GM18867 (cell line): ENCODE data around the gene TSPAN6.

Source experiments
- ATAC-seq: cut with Tn5 transposase; IDR thresholded peaks from one replicate; pipeline ENCODE4 v1.9.1; 2021; ENCODE audit warnings: mild to moderate bottlenecking, moderate library complexity; ENCODE audit not compliant: unreplicated experiment

Gene TSPAN6

GRCh38 chrX:100648458-100649417 is 12.1 kb upstream of the TSPAN6 start:
- no peak for ATAC-seq

- no peak for ATAC-seq
These were observed 11.1 kb upstream of the TSPAN6 start for GRCh38 chrX:100647739-100648138.

GRCh38 chrX:100647095-100647494 is 10.5 kb upstream of the TSPAN6 start:
- no peak for ATAC-seq

GRCh38 chrX:100645106-100645505 is 8.5 kb upstream of the TSPAN6 start:
- ATAC-seq = no peak

GRCh38 chrX:100643956-100644860 is 7.6 kb upstream of the TSPAN6 start, which contains the start of gene SRPX2:
TSS of gene SRPX2 (plus strand) at chrX:100644199. CDS start at chrX:100646323, 2,124 bp downstream.
- peak; percentile 58 for ATAC-seq

- no peak for ATAC-seq
These were observed 6.6 kb upstream of the TSPAN6 start for GRCh38 chrX:100643212-100643611.

GRCh38 chrX:100642290-100642689 is 5.7 kb upstream of the TSPAN6 start:
- ATAC-seq = no peak

- ATAC-seq = no peak
These were observed 651 bp downstream of the TSPAN6 start for GRCh38 chrX:100635989-100636320.

- ATAC-seq = no peak
These were observed 1.6 kb downstream of the TSPAN6 start for GRCh38 chrX:100635040-100635439.

GRCh38 chrX:100625985-100626491 is 10.6 kb downstream of the TSPAN6 start:
- ATAC-seq = peak; percentile 93

GRCh38 chrX:100623001-100623400 is 13.6 kb downstream of the TSPAN6 start:
- no peak for ATAC-seq

GRCh38 chrX:100615005-100615404 is 21.6 kb downstream of the TSPAN6 start:
- peak; percentile 99 for ATAC-seq

- ATAC-seq = no peak
These were observed 24.7 kb downstream of the TSPAN6 start for GRCh38 chrX:100611951-100612350.

- ATAC-seq = no peak
These were observed 27.0 kb downstream of the TSPAN6 start for GRCh38 chrX:100609591-100609990.

GRCh38 chrX:100606753-100607152 is 29.9 kb downstream of the TSPAN6 start:
- peak; percentile 75 for ATAC-seq

GRCh38 chrX:100600758-100601157 is 35.8 kb downstream of the TSPAN6 start:
- peak; percentile 90 for ATAC-seq

- ATAC-seq = peak; percentile 20
These were observed 36.3 kb downstream of the TSPAN6 start for GRCh38 chrX:100600340-100600739.

- ATAC-seq = no peak
These were observed 37.1 kb downstream of the TSPAN6 start for GRCh38 chrX:100599456-100599855.

- no peak for ATAC-seq
These were observed 40.0 kb downstream of the TSPAN6 start for GRCh38 chrX:100596601-100597000.

- no peak for ATAC-seq
These were observed 43.0 kb downstream of the TSPAN6 start for GRCh38 chrX:100593581-100593980.

- ATAC-seq = no peak
These were observed 43.5 kb downstream of the TSPAN6 start for GRCh38 chrX:100593126-100593525.
